Left lung (tissue), 10 donors: ENCODE measurements around the gene CIAO3. TPM values are rescaled to one million over a fixed set of nuclear protein-coding genes. Genes with fewer than 3 reads are reported as not detected.

ENCODE experiments used
- ATAC-seq: fragments of 200-7000 bp; cut with Tn5 transposase; one replicate; pipeline ENCODE4 v1.9.1; 2020; ENCODE audit warnings: moderate library complexity
- DNase-seq, 4 donors: peaks; one replicate each; pipeline ENCODE4 v3.0.0-alpha.2; 2013 to 2020
- H3K27ac ChIP-seq, 2 donors: fragments of 200-600 bp; sonication (generic) in 1 of 2; one replicate each; pipeline versions ENCODE4 v1.5.0 to v1.8.0; 2020 to 2021
- H3K27me3 ChIP-seq, 2 donors: fragments of 200-600 bp; sonication (generic) in 1 of 2; one replicate each; pipeline versions ENCODE4 v1.5.0 to v1.8.0; 2020 to 2021
- H3K36me3 ChIP-seq, 2 donors: fragments of 200-600 bp; sonication (generic) in 1 of 2; one replicate each; pipeline versions ENCODE4 v1.5.0 to v1.8.0; 2020 to 2021
- H3K4me1 ChIP-seq, 2 donors: fragments of 200-600 bp; one replicate each; pipeline ENCODE4 v1.8.0; 2021
- H3K4me3 ChIP-seq, 2 donors: fragments of 200-600 bp; sonication (generic) in 1 of 2; one replicate each; pipeline versions ENCODE4 v1.5.0 to v1.8.0; 2020 to 2021; ENCODE audit warnings: mild to moderate bottlenecking in 1 of 2
- H3K9me3 ChIP-seq, 2 donors: fragments of 200-600 bp; sonication (generic) in 1 of 2; one replicate each; pipeline versions ENCODE4 v1.5.0 to v1.8.0; 2020 to 2021
- CTCF ChIP-seq, 2 donors: fragments of 200-600 bp; sonication (generic) in 1 of 2; IDR thresholded peaks; one replicate each; pipeline versions ENCODE4 v1.5.0 to v1.8.0; 2021; ENCODE audit warnings: antibody characterized with exemption in 2 of 2
- intact Hi-C, 2 donors: fragments of 100-400 bp; cut with DNase I; formaldehyde crosslinking; loops; one replicate each; pipeline versions ENCODE4 v1.11.2 to v1.14.2; 2022
- polyA plus RNA-seq, 6 donors: library from polyadenylated mRNA; unstranded; fragments of 120-200 nt; gene quantifications; one replicate each; pipeline ENCODE4 v1.2.1, GENCODE V29; 2013; ENCODE audit not compliant: insufficient read length in 6 of 6
- total RNA-seq, 2 donors: library from RNA; stranded (reverse); fragmentation: NEBNext Ultra II Directional; extraction: Animal tissue kit (Norgen Biotek cat#: 25700); gene quantifications; one replicate each; pipeline ENCODE4 v1.2.1, GENCODE V29; 2021
- donor health status: DM: no; HTN: yes; CAD: no.
- donor health status: DM: no; HTN: no; CAD: no.

CIAO3 gene
- total and polyA plus RNA-seq, 8 donors: 17.2 to 28.2 (median 21.2) TPM

DNA sequence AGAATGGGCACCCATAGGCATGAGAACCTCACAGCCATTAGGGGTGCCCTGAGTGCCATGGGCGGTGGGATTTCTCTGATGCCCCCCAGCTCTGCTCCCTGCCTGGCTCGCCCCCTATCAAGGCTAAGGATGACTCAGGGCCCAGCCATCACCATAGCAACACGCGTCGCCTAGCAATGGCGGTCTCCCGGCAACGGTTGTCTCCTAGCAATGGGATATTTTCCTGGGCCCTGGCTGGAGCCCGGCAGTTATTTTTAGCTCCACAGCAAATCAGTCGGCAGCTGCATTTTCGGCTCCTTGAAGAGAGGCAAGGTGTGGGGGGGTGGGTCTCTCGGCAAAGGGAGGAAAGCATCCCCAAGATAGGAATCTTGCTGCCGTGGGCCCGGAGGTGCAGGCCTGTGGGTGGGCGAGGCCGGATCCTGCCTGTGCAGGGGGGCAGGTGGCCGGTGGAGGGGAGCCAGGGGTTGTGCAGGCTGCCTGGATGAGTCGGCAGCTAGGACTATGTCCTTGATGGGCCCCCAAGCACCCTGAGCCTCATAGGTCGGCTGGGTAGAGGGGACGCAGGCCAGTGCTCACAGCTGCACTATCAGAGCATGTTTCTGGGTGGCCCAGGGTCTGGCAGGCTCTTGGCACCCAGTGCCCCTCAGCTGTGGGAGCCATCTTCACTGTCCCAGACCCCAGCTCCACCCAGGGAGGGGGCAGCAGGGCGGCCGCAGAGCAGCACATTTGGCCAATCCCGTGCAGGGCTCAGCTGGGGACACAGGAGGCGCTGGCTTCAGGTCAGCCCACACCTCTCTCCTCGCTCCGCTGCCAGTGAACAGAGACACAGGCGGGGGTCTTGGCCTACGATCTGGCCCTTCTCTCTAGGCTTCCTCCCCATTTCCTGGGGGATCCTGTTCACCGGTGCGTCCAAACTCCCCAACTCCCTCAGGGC lies 31.0 kb downstream of the CIAO3 start:
- TF ChIP-seq CTCF (IDR thresholded peaks at IDR 0.05): no peak

GRCh38 chr16:708959-709358 lies 31.8 kb downstream of the CIAO3 start:
- Histone ChIP-seq H3K27me3 (peaks cover 38 to 94% of the 10 kb centered on the region in 2 donors), H3K4me3 (no peak overlapping the region), H3K27ac (no peak overlapping the region), H3K4me1 (peaks cover 0 to 12% of the 10 kb centered on the region in 2 donors), H3K36me3 (no peaks in the 10 kb centered on the region), H3K9me3 (no peaks in the 10 kb centered on the region)
- TF ChIP-seq CTCF (IDR thresholded peaks at IDR 0.05): no peak
- ATAC-seq (no peak), DNase-seq (no peak)
- intact Hi-C loops: no loop called here

More for the DNA sequence above, 31.0 kb downstream of the CIAO3 start:
- Histone ChIP-seq H3K9me3 (no peaks in the 10 kb centered on the region), H3K27ac (no peak overlapping the region), H3K36me3 (no peaks in the 10 kb centered on the region), H3K27me3 (peaks cover 29 to 94% of the 10 kb centered on the region in 2 donors), H3K4me3 (no peak overlapping the region), H3K4me1 (peaks cover 3 to 20% of the 10 kb centered on the region in 2 donors)
- intact Hi-C loops: loop anchor here in 1 of 2 donors (5.0 kb wide), 1 partner anchor 72 kb away; no protein-coding TSS in a partner anchor
- no peak for ATAC-seq
- DNase-seq: peak in 1 of 4 donors; percentile 44

DNA sequence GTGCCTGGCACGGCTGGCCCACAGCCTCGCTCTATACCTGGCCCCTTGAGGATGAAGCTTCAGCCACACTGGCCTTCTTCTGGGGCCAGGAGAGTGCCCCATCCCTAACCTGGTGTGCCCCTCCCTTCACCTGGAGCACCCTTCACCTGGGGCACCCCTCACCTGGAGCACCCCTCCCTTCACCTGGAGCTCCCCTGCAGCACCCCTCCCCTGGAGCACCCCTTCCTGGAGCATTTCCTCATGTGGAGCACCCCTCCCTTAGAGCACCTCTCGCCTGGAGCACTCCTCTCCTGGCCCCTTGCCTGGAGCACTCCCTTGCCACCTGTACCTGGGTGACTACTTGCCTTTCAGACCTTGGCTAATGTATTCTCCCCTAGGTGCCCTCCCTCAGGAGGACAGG lies 32.8 kb downstream of the CIAO3 start:
- intact Hi-C loops: no loop called here
- ATAC-seq: no peak
- Histone ChIP-seq H3K4me1 (peaks cover 0 to 11% of the 10 kb centered on the region in 2 donors), H3K36me3 (no peaks in the 10 kb centered on the region), H3K4me3 (no peak overlapping the region), H3K27me3 (peaks cover 48 to 96% of the 10 kb centered on the region in 2 donors), H3K9me3 (no peaks in the 10 kb centered on the region), H3K27ac (no peak overlapping the region)
- no peak for DNase-seq
- no peak for TF ChIP-seq CTCF (IDR thresholded peaks at IDR 0.05)

GRCh38 chr16:707062-707538 lies 33.7 kb downstream of the CIAO3 start:
- H3K4me1 ChIP-seq: peaks cover 0 to 6% of the 10 kb centered on the region in 2 donors
- no peak overlapping the region for H3K27ac ChIP-seq
- intact Hi-C loops: no loop called here
- TF ChIP-seq CTCF (IDR thresholded peaks at IDR 0.05): no peak
- no peaks in the 10 kb centered on the region for H3K36me3 ChIP-seq
- no peaks in the 10 kb centered on the region for H3K9me3 ChIP-seq
- no peak for ATAC-seq
- peaks cover 57 to 99% of the 10 kb centered on the region in 2 donors for H3K27me3 ChIP-seq
- no peak overlapping the region for H3K4me3 ChIP-seq
- no peak for DNase-seq
